Activated CD4-positive, alpha-beta T cell treated with anti-CD3 and anti-CD28 coated beads, Interleukin-2, amount 50 U/mL, for 4 hours (primary cell): Measurements from ENCODE around the gene JAG2.

Source experiments
- DNase-seq, 2 experiments: peaks; one replicate each; pipeline ENCODE4 v3.0.0-alpha.2; 2020

Gene JAG2

GRCh38 chr14:105163040-105163742, 5.4 kb downstream of the JAG2 start:
- no peak for DNase-seq

- no peak for DNase-seq
These were observed 6.0 kb downstream of the JAG2 start for GRCh38 chr14:105162669-105162979.

- no peak for DNase-seq
These were observed 6.5 kb downstream of the JAG2 start for GRCh38 chr14:105161964-105162668.

- DNase-seq: no peak
These were observed 7.3 kb downstream of the JAG2 start for GRCh38 chr14:105161309-105161708.

GRCh38 chr14:105160776-105161175, 7.8 kb downstream of the JAG2 start:
- no peak for DNase-seq

GRCh38 chr14:105159344-105159743, 9.2 kb downstream of the JAG2 start:
- DNase-seq: no peak

- DNase-seq: no peak
These were observed 9.8 kb downstream of the JAG2 start for GRCh38 chr14:105158794-105159193.

- no peak for DNase-seq
These were observed 10.7 kb downstream of the JAG2 start for GRCh38 chr14:105157872-105158271.

GRCh38 chr14:105156414-105157375, 11.9 kb downstream of the JAG2 start:
- no peak for DNase-seq

GRCh38 chr14:105155681-105156413, 12.7 kb downstream of the JAG2 start:
- no peak for DNase-seq

- DNase-seq: no peak
These were observed 13.4 kb downstream of the JAG2 start for GRCh38 chr14:105155071-105155651.

- DNase-seq: no peak
These were observed 14.1 kb downstream of the JAG2 start for GRCh38 chr14:105154476-105154871.

GRCh38 chr14:105153739-105154475, 14.7 kb downstream of the JAG2 start:
- DNase-seq: no peak

- DNase-seq: no peak
These were observed 15.2 kb downstream of the JAG2 start for GRCh38 chr14:105153331-105153731.

GRCh38 chr14:105152794-105153241, 15.8 kb downstream of the JAG2 start:
- no peak for DNase-seq

GRCh38 chr14:105151838-105152793, 16.5 kb downstream of the JAG2 start:
- no peak for DNase-seq

GRCh38 chr14:105151084-105151837, 17.3 kb downstream of the JAG2 start:
- no peak for DNase-seq

- no peak for DNase-seq
These were observed 18.1 kb downstream of the JAG2 start for GRCh38 chr14:105150368-105151083.

GRCh38 chr14:105150026-105150367, 18.6 kb downstream of the JAG2 start:
- no peak for DNase-seq
